Ammon's horn (tissue), 1 donor: Measurements from ENCODE around the gene ADGRB3.
"Not testable (repeated sequence)": the region's sequence is repeated elsewhere in the genome, so short reads cannot be mapped to it uniquely, and the experiment has no call there.

ENCODE experiments used
- DNase-seq: peaks from one replicate; pipeline ENCODE4 v3.0.0-alpha.2; 2016; ENCODE audit warnings: low spot score

ADGRB3 gene

GRCh38 chr6:68740828-68741500 is 105.9 kb downstream of the ADGRB3 start:
- DNase-seq, result no peak

DNA sequence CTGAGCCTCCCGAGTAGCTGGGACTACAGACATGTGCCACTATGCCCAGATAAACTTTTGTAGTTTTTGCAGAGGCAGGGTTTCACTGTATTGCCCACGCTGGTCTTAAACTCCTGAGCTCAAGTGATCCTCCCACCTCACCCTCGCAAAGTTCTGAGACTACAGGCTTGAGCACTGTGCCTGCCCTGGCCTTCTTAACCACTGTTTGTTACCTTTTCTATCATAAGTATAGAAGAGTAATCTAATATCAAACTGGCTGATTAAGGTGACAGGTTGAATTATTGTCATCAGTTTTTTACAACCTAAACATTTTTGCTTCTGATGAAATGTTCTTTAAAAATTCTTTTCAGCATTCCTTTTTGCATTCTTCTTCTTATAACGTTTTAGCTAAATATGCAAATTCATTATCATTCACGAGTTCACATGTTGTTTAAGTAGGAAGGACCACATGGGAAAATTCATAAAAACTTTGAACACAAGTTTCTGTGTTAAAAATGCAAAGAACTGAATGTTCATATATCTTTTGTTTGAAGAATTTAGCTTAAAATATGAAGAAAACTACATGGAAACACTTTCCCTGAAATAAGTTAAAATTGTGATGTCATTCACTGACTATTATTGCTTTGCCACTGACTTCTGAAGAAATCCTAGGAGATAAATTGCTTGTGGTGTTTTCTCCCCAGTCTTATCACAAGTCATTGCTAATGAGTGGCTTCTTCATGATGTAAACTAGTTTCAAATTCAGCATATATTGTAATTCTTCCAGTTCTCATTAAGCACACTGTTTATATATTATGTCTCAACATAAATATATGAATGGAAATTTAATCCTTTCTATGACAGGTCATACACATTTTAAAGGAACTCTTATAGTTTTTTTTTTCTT is 106.7 kb downstream of the ADGRB3 start:
- DNase-seq, result no peak

DNA sequence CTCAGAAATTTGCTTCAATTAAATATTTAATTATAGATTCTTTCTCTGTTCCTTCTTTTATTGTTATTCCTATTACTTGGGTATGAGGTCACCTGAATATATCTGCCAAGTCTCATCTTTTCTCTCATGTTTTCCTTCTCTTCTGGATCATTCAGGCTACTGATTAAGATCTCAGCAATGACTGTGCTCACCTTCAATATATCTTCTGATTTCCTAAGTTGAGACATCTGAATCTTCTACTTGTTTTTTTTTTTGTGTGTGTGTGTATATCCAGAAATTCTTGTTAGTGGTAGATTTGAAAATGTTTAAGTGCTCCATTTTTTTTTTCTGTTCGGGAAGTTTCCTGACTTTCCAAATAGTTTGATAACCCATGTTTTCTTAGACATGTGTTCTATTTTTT is 108.0 kb downstream of the ADGRB3 start:
- DNase-seq, result no peak

DNA sequence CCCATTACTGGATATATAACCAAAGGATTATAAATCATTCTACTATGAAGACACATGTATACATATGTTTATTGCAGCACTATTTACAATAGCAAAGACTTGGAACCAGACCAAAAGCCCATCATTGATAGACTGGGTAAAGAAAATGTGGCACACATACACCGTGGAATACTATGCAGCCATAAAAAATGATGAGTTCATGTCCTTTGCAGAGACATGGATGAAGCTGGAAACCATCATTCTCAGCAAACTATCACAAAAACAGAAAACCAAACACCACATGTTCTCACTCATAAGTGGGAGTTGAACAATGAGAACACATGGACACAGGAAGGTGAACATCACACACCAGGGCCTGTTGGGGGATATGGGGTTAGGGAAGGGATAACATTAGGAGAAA is 109.3 kb downstream of the ADGRB3 start:
- DNase-seq, result not testable (repeated sequence)

- no peak for DNase-seq
Observed at GRCh38 chr6:68746376-68746775, 111.3 kb downstream of the ADGRB3 start.

DNA sequence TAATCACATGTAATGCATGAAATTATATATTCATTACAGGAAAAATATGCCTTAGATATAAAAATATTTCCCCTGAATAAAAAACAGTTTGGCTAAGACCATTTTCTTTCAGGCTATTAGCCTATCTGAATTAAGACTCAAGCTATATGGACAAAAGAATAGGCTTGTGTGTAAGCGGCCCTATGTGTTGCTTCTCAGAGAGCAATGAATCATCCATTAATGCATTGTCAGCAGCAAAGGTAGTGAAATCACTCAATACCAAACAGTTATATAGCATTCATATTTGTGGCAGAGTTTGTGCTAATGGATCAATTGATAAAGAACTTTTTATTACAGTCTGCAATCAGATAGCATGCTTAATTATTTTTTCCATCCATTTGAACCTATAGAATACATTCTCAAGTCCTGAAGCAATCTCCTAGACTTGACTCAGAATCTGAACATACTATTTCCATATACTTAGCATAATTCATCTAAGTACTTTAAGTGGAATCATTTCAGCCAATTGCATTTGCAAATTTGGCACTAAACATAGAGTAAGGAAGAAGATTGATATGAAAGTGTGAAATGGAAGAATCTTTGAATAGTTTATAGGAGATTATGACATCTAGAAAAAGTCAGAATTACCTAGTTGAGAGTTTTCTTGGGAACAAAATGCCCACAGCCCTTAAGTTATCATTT is 112.2 kb downstream of the ADGRB3 start:
- DNase-seq, result no peak

DNA sequence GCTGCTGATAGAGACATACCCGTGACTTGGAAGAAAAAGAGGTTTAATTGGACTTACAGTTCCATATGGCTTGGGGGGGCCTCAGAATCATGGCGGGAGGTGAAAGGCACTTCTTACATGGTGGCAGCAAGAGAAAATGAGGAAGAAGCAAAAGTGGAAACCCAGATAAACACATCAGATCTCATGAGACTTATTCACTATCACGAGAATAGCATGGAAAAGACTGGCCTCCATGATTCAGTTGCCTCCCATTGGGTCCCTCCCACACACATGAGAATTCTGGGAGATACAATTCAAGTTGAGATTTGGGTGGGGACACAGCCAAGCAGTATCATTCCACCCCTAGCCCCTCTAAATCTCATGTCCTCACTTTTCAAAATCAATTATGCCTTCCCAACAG is 112.8 kb downstream of the ADGRB3 start:
- DNase-seq, result not testable (repeated sequence)

- no peak for DNase-seq
Observed at GRCh38 chr6:68754681-68755213, 119.7 kb downstream of the ADGRB3 start.

- DNase-seq, result peak; percentile 43
Observed at GRCh38 chr6:68756454-68757375, 121.6 kb downstream of the ADGRB3 start.

- no peak for DNase-seq
Observed at GRCh38 chr6:68757821-68758220, 122.7 kb downstream of the ADGRB3 start.

GRCh38 chr6:68758559-68758958 is 123.5 kb downstream of the ADGRB3 start:
- DNase-seq, result no peak

GRCh38 chr6:68760485-68760884 is 125.4 kb downstream of the ADGRB3 start:
- no peak for DNase-seq

DNA sequence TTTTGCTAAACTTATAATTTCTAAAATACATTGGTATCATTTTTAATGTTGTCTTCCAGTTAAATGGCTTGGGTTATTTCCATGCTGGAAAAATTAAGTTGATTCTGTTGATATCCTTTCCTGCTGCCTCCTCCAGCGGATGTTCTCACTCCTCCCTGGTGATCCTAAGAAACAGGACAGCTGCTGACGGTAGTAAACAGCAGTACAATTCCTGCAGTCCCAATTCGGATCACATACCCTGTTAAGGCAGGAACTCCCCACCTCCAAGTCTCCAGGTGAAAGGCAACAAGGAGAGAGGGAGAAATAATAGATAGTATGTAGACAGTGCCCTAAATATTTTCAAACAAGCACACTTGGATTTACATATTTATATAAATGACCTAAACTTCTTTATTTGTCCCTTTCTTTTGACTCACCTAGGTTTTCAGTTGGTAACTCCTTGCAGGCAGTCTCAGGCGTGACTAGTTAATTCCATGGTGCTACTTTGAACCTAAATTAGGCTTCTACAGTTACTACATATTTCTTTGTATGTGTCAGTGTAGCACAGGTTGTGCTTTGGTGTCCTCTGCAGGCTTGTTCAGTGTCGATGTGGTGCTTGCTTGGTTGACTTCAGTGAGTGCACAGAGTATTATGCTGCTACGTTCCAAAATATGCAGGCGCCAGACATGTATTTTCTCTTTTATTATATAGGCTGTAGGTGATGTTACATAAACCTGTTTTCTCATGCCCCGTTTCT is 126.0 kb downstream of the ADGRB3 start:
- DNase-seq, result peak; percentile 77

GRCh38 chr6:68761985-68762384 is 126.9 kb downstream of the ADGRB3 start:
- DNase-seq, result no peak

DNA sequence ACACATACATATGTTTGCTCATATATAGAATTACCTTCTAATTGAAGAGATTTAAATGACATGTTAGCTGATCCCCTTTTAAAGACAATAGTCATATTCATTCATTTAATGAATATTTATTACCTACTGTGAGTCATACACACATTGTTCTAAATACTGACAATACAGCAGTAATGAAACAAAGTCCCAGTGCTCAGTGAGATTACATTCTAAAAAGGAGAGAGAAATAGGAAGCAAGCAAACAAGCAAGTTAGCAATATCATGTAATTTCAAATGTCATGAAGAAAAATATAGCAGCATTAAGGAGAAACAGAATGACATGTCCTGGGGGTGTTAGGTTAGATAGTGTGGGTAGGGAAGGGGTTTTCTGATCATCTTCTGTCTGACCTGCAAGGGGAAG is 136.3 kb downstream of the ADGRB3 start:
- DNase-seq, result no peak

GRCh38 chr6:68774843-68775242 is 139.8 kb downstream of the ADGRB3 start:
- no peak for DNase-seq

DNA sequence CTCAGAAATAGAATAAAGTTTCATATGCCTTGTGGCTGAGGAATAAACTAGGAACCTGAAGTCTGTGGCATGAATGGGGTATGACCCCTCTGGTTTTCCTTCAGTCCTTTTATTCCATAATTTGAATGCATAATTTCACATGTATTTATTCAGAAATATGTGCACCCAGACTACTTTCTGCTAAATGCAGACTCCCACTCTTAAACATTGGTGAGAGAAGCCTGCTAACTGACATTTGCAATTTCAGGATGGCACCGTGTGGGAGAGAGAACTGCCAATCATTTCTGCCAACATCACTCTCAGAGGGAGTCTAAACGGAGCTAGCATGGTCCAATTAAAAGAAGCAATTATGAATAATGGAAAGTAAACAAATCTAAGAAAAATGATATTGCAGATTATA is 141.3 kb downstream of the ADGRB3 start:
- peak; percentile 37 for DNase-seq

GRCh38 chr6:68777956-68778355 is 142.9 kb downstream of the ADGRB3 start:
- peak; percentile 79 for DNase-seq

- DNase-seq, result peak; percentile 94
Observed at GRCh38 chr6:68778356-68779020, 143.4 kb downstream of the ADGRB3 start.

GRCh38 chr6:68779366-68779765 is 144.3 kb downstream of the ADGRB3 start:
- peak; percentile 35 for DNase-seq
